ENCODE results near the gene MAP2K2.

MAP2K2 gene

GRCh38 chr19:4109626-4109945, 14.3 kb downstream of the MAP2K2 start:
- TF ChIP-seq RARB (CRISPR knock-in tag; IDR thresholded peaks at IDR 0.05), result no peak
- no peak for TF ChIP-seq OSR1 (CRISPR knock-in tag; IDR thresholded peaks at IDR 0.05)
- TF ChIP-seq CSDC2 (CRISPR knock-in tag; IDR thresholded peaks at IDR 0.05), result no peak
- no peak for TF ChIP-seq ZNF70 (CRISPR knock-in tag; IDR thresholded peaks at IDR 0.05)
- TF ChIP-seq BACH2 (CRISPR knock-in tag; IDR thresholded peaks at IDR 0.05; ENCODE audit: borderline replicate concordance), result no peak
- no peak for TF ChIP-seq CREB5 (CRISPR knock-in tag; IDR thresholded peaks at IDR 0.05; ENCODE audit: low read depth)
- TF ChIP-seq ZFP3 (CRISPR knock-in tag; IDR thresholded peaks at IDR 0.05), result no peak
- no peak for TF ChIP-seq TCF4 (CRISPR knock-in tag; IDR thresholded peaks at IDR 0.05; ENCODE audit: borderline replicate concordance)
- TF ChIP-seq POU6F1 (CRISPR knock-in tag; IDR thresholded peaks at IDR 0.05; ENCODE audit: borderline replicate concordance, low read depth), result no peak
- TF ChIP-seq GLIS3 (CRISPR knock-in tag; IDR thresholded peaks at IDR 0.05), result no peak
- no peak for TF ChIP-seq ESRRG (CRISPR knock-in tag; IDR thresholded peaks at IDR 0.05)
- no peak for TF ChIP-seq ZC3H10 (CRISPR knock-in tag; IDR thresholded peaks at IDR 0.05)
- TF ChIP-seq ZFP30 (CRISPR knock-in tag; IDR thresholded peaks at IDR 0.05), result no peak
- TF ChIP-seq PATZ1 (CRISPR knock-in tag; IDR thresholded peaks at IDR 0.05; ENCODE audit: borderline replicate concordance), result no peak
- TF ChIP-seq TSHZ2 (CRISPR knock-in tag; IDR thresholded peaks at IDR 0.05), result no peak
- TF ChIP-seq ISL1 (CRISPR knock-in tag; IDR thresholded peaks at IDR 0.05), result no peak
- no peak for TF ChIP-seq ZNF8 (CRISPR knock-in tag; IDR thresholded peaks at IDR 0.05)
- TF ChIP-seq CSRNP3 (CRISPR knock-in tag; IDR thresholded peaks at IDR 0.05), result no peak
- ATAC-seq, result no peak

GRCh38 chr19:4108767-4109625, 14.9 kb downstream of the MAP2K2 start:
- no peak for ATAC-seq
- no peak for TF ChIP-seq CSRNP3 (CRISPR knock-in tag; IDR thresholded peaks at IDR 0.05)
- TF ChIP-seq TCF4 (CRISPR knock-in tag; IDR thresholded peaks at IDR 0.05; ENCODE audit: borderline replicate concordance), result no peak
- TF ChIP-seq ARNTL (CRISPR knock-in tag; IDR thresholded peaks at IDR 0.05; ENCODE audit: borderline replicate concordance, low read depth), result no peak

- TF ChIP-seq TCF4 (CRISPR knock-in tag; IDR thresholded peaks at IDR 0.05; ENCODE audit: borderline replicate concordance), result no peak
- no peak for TF ChIP-seq CSRNP3 (CRISPR knock-in tag; IDR thresholded peaks at IDR 0.05)
- TF ChIP-seq ZNF8 (CRISPR knock-in tag; IDR thresholded peaks at IDR 0.05), result no peak
- TF ChIP-seq CSDC2 (CRISPR knock-in tag; IDR thresholded peaks at IDR 0.05), result no peak
- TF ChIP-seq ZNF565 (CRISPR knock-in tag; conservative IDR thresholded peaks at IDR 0.05; ENCODE audit: low read depth), result no peak
- no peak for TF ChIP-seq GLIS3 (CRISPR knock-in tag; IDR thresholded peaks at IDR 0.05)
- no peak for TF ChIP-seq PATZ1 (CRISPR knock-in tag; IDR thresholded peaks at IDR 0.05; ENCODE audit: borderline replicate concordance)
- no peak for TF ChIP-seq OSR1 (CRISPR knock-in tag; IDR thresholded peaks at IDR 0.05)
- TF ChIP-seq PPARA (CRISPR knock-in tag; IDR thresholded peaks at IDR 0.05; ENCODE audit: borderline replicate concordance), result no peak
- no peak for TF ChIP-seq ARNTL (CRISPR knock-in tag; IDR thresholded peaks at IDR 0.05; ENCODE audit: borderline replicate concordance, low read depth)
- no peak for TF ChIP-seq BACH2 (CRISPR knock-in tag; IDR thresholded peaks at IDR 0.05; ENCODE audit: borderline replicate concordance)
- no peak for ATAC-seq
These were observed 20.9 kb downstream of the MAP2K2 start for GRCh38 chr19:4103080-4103433.
